H1 (cell line): ENCODE measurements around the gene SLC5A8. TPM values are rescaled to one million over a fixed set of nuclear protein-coding genes. Genes with fewer than 3 reads are reported as not detected.

Source experiments
- CTCF ChIA-PET: fragments of 300-600 bp; sonication (Branson Sonifier 250); formaldehyde crosslinking; loops from one replicate; lab custom pipeline; 2021; ENCODE audit not compliant: partially characterized antibody; lab: Charles Lee
- POLR2A ChIA-PET: fragments of 300-600 bp; sonication (Branson Sonifier 250); formaldehyde crosslinking; loops from one replicate; lab custom pipeline; 2021; ENCODE audit warnings: inconsistent platforms; ENCODE audit not compliant: partially characterized antibody; lab: Charles Lee
- DNase-seq, 2 experiments: peaks; one replicate each; pipeline versions ENCODE4 v3.0.0 to v3.0.0-alpha.2; 2010 to 2022; ENCODE audit warnings: low spot score in 2 of 2, low read depth in 1 of 2, mixed read lengths in 1 of 2
- FAIRE-seq: peaks from 2 replicates; lab custom pipeline; 2011; peaks lifted over from hg19 to GRCh38; lab: Jason Lieb, UNC
- H2AFZ ChIP-seq: 2 replicates; pipeline ENCODE4 v1.8.1; 2012; ENCODE audit warnings: low read length, inconsistent platforms
- H2AK5ac ChIP-seq: 2 replicates; pipeline ENCODE4 v1.6.1; 2013; ENCODE audit warnings: low read depth, low read length
- H2BK120ac ChIP-seq: replicated peaks from 2 replicates; pipeline ENCODE3; 2013; ENCODE audit warnings: low read depth, low read length, inconsistent platforms
- H2BK12ac ChIP-seq: 2 replicates; pipeline ENCODE4 v1.6.1; 2013; ENCODE audit warnings: low read depth, low read length
- H2BK15ac ChIP-seq: 2 replicates; pipeline ENCODE4 v1.6.1; 2013; ENCODE audit warnings: low read length
- H2BK20ac ChIP-seq: 2 replicates; pipeline ENCODE4 v1.6.1; 2013; ENCODE audit warnings: low read length
- H2BK5ac ChIP-seq: 2 replicates; pipeline ENCODE4 v1.6.1; 2013; ENCODE audit warnings: low read depth, low read length
- H3K14ac ChIP-seq: 2 replicates; pipeline ENCODE4 v1.6.1; 2013; ENCODE audit warnings: inconsistent platforms; ENCODE audit not compliant: insufficient read length
- H3K18ac ChIP-seq: 2 replicates; pipeline ENCODE4 v1.6.1; 2013; ENCODE audit warnings: low read length; ENCODE audit errors: extremely low read depth
- H3K23ac ChIP-seq: 2 replicates; pipeline ENCODE4 v1.6.1; 2013; ENCODE audit warnings: inconsistent platforms; ENCODE audit not compliant: insufficient read length
- H3K23me2 ChIP-seq: 2 replicates; pipeline ENCODE4 v1.6.1; 2013; ENCODE audit warnings: low read depth, low read length
- H3K27ac ChIP-seq: 2 replicates; pipeline ENCODE4 v1.6.1; 2011; ENCODE audit warnings: low read depth, low read length, inconsistent platforms
- H3K27me3 ChIP-seq, 4 experiments: replicated peaks in 1 of 4; 1 replicate in 1 of 4; 2 replicates in 3 of 4; pipeline versions ENCODE4 v1.6.1 to v1.8.1; 2011 to 2013; ENCODE audit warnings: low read length in 3 of 4, mild to moderate bottlenecking in 3 of 4, inconsistent platforms in 2 of 4, mixed read lengths in 2 of 4, moderate library complexity in 1 of 4; ENCODE audit not compliant: control insufficient read depth in 3 of 4, insufficient read depth in 3 of 4; ENCODE audit errors: extremely low read depth in 1 of 4
- H3K36me3 ChIP-seq, 4 experiments: 2 replicates each; pipeline versions ENCODE4 v1.6.1 to v1.8.1; 2011 to 2013; ENCODE audit warnings: mild to moderate bottlenecking in 4 of 4, low read length in 3 of 4, moderate library complexity in 2 of 4, control low read depth in 1 of 4, inconsistent platforms in 1 of 4; ENCODE audit not compliant: insufficient read depth in 4 of 4, control insufficient read depth in 2 of 4
- H3K4ac ChIP-seq: replicated peaks from 2 replicates; pipeline ENCODE3; 2013; ENCODE audit warnings: low read length, low read depth, mixed read lengths, inconsistent platforms; ENCODE audit not compliant: insufficient read length
- H3K4me1 ChIP-seq, 4 experiments: replicated peaks in 1 of 4; 1 replicate in 1 of 4; 2 replicates in 3 of 4; pipeline versions ENCODE4 v1.6.1 to v1.8.1; 2011 to 2013; ENCODE audit warnings: low read length in 3 of 4, inconsistent platforms in 2 of 4, mixed read lengths in 1 of 4; ENCODE audit not compliant: insufficient read depth in 4 of 4, control insufficient read depth in 3 of 4
- H3K4me2 ChIP-seq, 2 experiments: 2 replicates each; pipeline versions ENCODE4 v1.6.1 to v1.8.1; 2011 to 2013; ENCODE audit warnings: low read depth in 2 of 2, low read length in 2 of 2, control low read depth in 1 of 2, inconsistent platforms in 1 of 2, mild to moderate bottlenecking in 1 of 2; ENCODE audit not compliant: insufficient read depth in 1 of 2
- H3K4me3 ChIP-seq, 4 experiments: fragments of 200-600, 300-600 bp in 1 of 4; sonication (generic), shearing (Covaris generic), sonication (Bioruptor Twin) in 1 of 4; 2 replicates each; pipeline versions ENCODE4 v1.5.1 to v1.8.1; 2011 to 2016; ENCODE audit warnings: low read length in 4 of 4, low read depth in 3 of 4, control low read depth in 2 of 4, inconsistent platforms in 2 of 4, mild to moderate bottlenecking in 2 of 4, mixed read lengths in 1 of 4, moderate library complexity in 1 of 4; ENCODE audit not compliant: insufficient read depth in 2 of 4; ENCODE audit errors: extremely low read depth in 1 of 4
- H3K56ac ChIP-seq: replicated peaks from 2 replicates; pipeline ENCODE3; 2013; ENCODE audit warnings: low read depth, mild to moderate bottlenecking, mixed read lengths, low read length, inconsistent platforms; ENCODE audit not compliant: insufficient read length
- H3K79me1 ChIP-seq: 2 replicates; pipeline ENCODE4 v1.6.1; 2013; ENCODE audit warnings: low read depth, low read length, control low read depth
- H3K79me2 ChIP-seq, 2 experiments: 2 replicates each; pipeline versions ENCODE4 v1.6.1 to v1.8.1; 2012 to 2013; ENCODE audit warnings: low read length in 2 of 2, mild to moderate bottlenecking in 2 of 2, inconsistent platforms in 1 of 2; ENCODE audit not compliant: insufficient read depth in 2 of 2, control insufficient read depth in 1 of 2
- H3K9ac ChIP-seq, 4 experiments: replicated peaks in 1 of 4; 1 replicate in 1 of 4; 2 replicates in 3 of 4; pipeline versions ENCODE4 v1.6.1 to v1.8.1; 2011 to 2013; ENCODE audit warnings: low read depth in 3 of 4, low read length in 3 of 4, control low read depth in 2 of 4, mild to moderate bottlenecking in 2 of 4, moderate library complexity in 2 of 4, inconsistent platforms in 1 of 4; ENCODE audit errors: extremely low read depth in 1 of 4
- H3K9me3 ChIP-seq, 2 experiments: 2 replicates each; pipeline versions ENCODE4 v1.6.1 to v1.8.1; 2012 to 2013; ENCODE audit warnings: mild to moderate bottlenecking in 2 of 2, moderate library complexity in 2 of 2, control low read depth in 1 of 2, inconsistent platforms in 1 of 2, low read depth in 1 of 2, low read length in 1 of 2, mixed read lengths in 1 of 2; ENCODE audit not compliant: insufficient read depth in 2 of 2
- H4K20me1 ChIP-seq, 2 experiments: replicated peaks in 1 of 2; 2 replicates each; pipeline versions ENCODE3 to v1.8.1; 2011 to 2013; ENCODE audit warnings: inconsistent platforms in 2 of 2, low read length in 2 of 2, mild to moderate bottlenecking in 1 of 2; ENCODE audit not compliant: insufficient read depth in 2 of 2, control insufficient read depth in 1 of 2
- H4K5ac ChIP-seq: 2 replicates; pipeline ENCODE4 v1.6.1; 2013; ENCODE audit warnings: low read length, low read depth, mixed read lengths, inconsistent platforms; ENCODE audit not compliant: insufficient read length
- H4K8ac ChIP-seq: 2 replicates; pipeline ENCODE4 v1.8.0; 2013; ENCODE audit warnings: mild to moderate bottlenecking, moderate library complexity, low read length, inconsistent platforms; ENCODE audit not compliant: insufficient read depth; ENCODE audit errors: extremely low read depth
- H4K91ac ChIP-seq: replicated peaks from 2 replicates; pipeline ENCODE3; 2013; ENCODE audit warnings: low read length, mixed read lengths, inconsistent platforms; ENCODE audit not compliant: insufficient read length
- CREB1 ChIP-seq: IDR thresholded peaks from 2 replicates; pipeline ENCODE4 v1.6.1; 2012; ENCODE audit warnings: inconsistent platforms
- GABPA ChIP-seq: IDR thresholded peaks from 2 replicates; pipeline ENCODE4 v1.6.1; 2011; ENCODE audit warnings: mild to moderate bottlenecking, low read length, moderate library complexity, borderline replicate concordance; ENCODE audit not compliant: insufficient read depth
- SIN3A ChIP-seq, 2 experiments: IDR thresholded peaks in 1 of 2; conservative IDR thresholded peaks in 1 of 2; 2 replicates each; pipeline ENCODE4 v1.6.1; 2011 to 2012; ENCODE audit warnings: low read length in 2 of 2, improper control_type of control experiment in 1 of 2, low read depth in 1 of 2, mild to moderate bottlenecking in 1 of 2
- WGBS, 2 experiments: shearing (Covaris generic) in 1 of 2; methylation state at CpG; one replicate each; pipeline versions ENCODE4 v1.1.6 to v1.1.7; 2013 to 2015; ENCODE audit warnings: low lambda C conversion rate in 2 of 2, mixed read lengths in 2 of 2, inconsistent platforms in 1 of 2, low coverage in 1 of 2, missing lambda C conversion rate in 1 of 2; ENCODE audit not compliant: insufficient replicate concordance in 2 of 2, insufficient coverage in 1 of 2, insufficient read length in 1 of 2; ENCODE audit errors: extremely low coverage in 1 of 2, missing lambda C conversion rate in 1 of 2; 5-methylcytosine and 5-hydroxymethylcytosine counted together
- polyA plus RNA-seq, 7 experiments: library from polyadenylated mRNA; depleted of rRNA in 3 of 7; stranded (reverse) in 5 of 7; unstranded in 2 of 7; fragments of >200 nt in 5 of 7; fragments of 200-250 nt in 2 of 7; gene quantifications; 1 replicate in 5 of 7; 2 replicates in 1 of 7; 4 replicates in 1 of 7; pipeline versions ENCODE4 v1.2.1 to v1.2.3, GENCODE V29; 2011 to 2013; ENCODE audit warnings: missing spikeins in 2 of 7, mixed read lengths in 2 of 7
- total RNA-seq: library from RNA; stranded (reverse); fragmentation: NEBNext Ultra II Directional; extraction: Animal tissue kit (Norgen Biotek cat#: 25700); gene quantifications from 2 replicates; pipeline ENCODE4 v1.2.1, GENCODE V29; 2021

SLC5A8 gene
- total and polyA plus RNA-seq, 2 of the 8 experiments (the other 6 are each of a cell fraction or from before 2014, with no cell fraction given), result 0.11 to 0.21 TPM

GRCh38 chr12:101200145-101200544 lies 9.9 kb downstream of the SLC5A8 start:
- no peak overlapping the region for H2BK15ac ChIP-seq
- no peaks in the 10 kb centered on the region for H3K36me3 ChIP-seq
- no peak overlapping the region for H3K9ac ChIP-seq
- H3K56ac ChIP-seq, result no peak overlapping the region
- H3K23me2 ChIP-seq, result no peaks in the 10 kb centered on the region
- no peaks in the 10 kb centered on the region for H3K9me3 ChIP-seq
- no peak overlapping the region for H3K18ac ChIP-seq
- H3K23ac ChIP-seq, result no peak overlapping the region
- 0 out of 7 replicates have a peak, but pooled peaks cover 0 to 2% (median 0%) of the 10 kb centered on the region in 4 experiments for H3K4me1 ChIP-seq
- ChIA-PET CTCF (interaction anchor here (0.8 kb wide), 1 partner anchor 10 kb away, joined by 3 read pairs; no protein-coding TSS in a partner anchor), POLR2A (no interaction called here)
- no peaks in the 10 kb centered on the region for H4K20me1 ChIP-seq
- no peak overlapping the region for H4K8ac ChIP-seq
- no peak for FAIRE-seq
- no peak for TF ChIP-seq CREB1
- TF ChIP-seq SIN3A (conservative IDR thresholded peaks at IDR 0.05 in 1 of 2, IDR thresholded peaks at IDR 0.05 in 1 of 2; ENCODE audit: low read depth in 1 of 2, low read length in 2 of 2), result no peak
- TF ChIP-seq GABPA, result no peak
- H2BK5ac ChIP-seq, result no peak overlapping the region
- H2BK120ac ChIP-seq, result no peak overlapping the region
- no peak for DNase-seq
- H3K79me2 ChIP-seq, result no peaks in the 10 kb centered on the region
- H3K4me3 ChIP-seq, result no peak overlapping the region
- H2AFZ ChIP-seq, result no peak overlapping the region
- 91% methylated on average over 2 of the region's 2 CpGs; no CpG with 5 or more reads in 1 of the 2 experiments for WGBS, 2 experiments
- no peak overlapping the region for H4K5ac ChIP-seq
- H2AK5ac ChIP-seq, result no peak overlapping the region
- no peak overlapping the region for H2BK12ac ChIP-seq
- no peak overlapping the region for H4K91ac ChIP-seq
- H3K4ac ChIP-seq, result no peak overlapping the region
- H2BK20ac ChIP-seq, result no peak overlapping the region
- H3K14ac ChIP-seq, result no peak overlapping the region
- no peak overlapping the region for H3K27ac ChIP-seq
- H3K27me3 ChIP-seq, result no peaks in the 10 kb centered on the region
- no peaks in the 10 kb centered on the region for H3K79me1 ChIP-seq
- no peak overlapping the region for H3K4me2 ChIP-seq
